Progenitor cell of endocrine pancreas (in vitro differentiated cells): ENCODE data around the gene CMTM2. TPM values are rescaled to one million over a fixed set of nuclear protein-coding genes. Genes with fewer than 3 reads are reported as not detected.

ENCODE experiments used
- DNase-seq: peaks from one replicate; pipeline ENCODE4 v3.0.0; 2021; ENCODE audit warnings: low spot score; ENCODE audit not compliant: unreplicated experiment
- H3K27ac Mint-ChIP-seq: 2 replicates; pipeline ENCODE4 v1.8.0; 2021; ENCODE audit warnings: mild to moderate bottlenecking, moderate library complexity, mixed read lengths
- H3K27me3 Mint-ChIP-seq: 2 replicates; pipeline ENCODE4 v1.8.0; 2021; ENCODE audit warnings: mixed read lengths
- H3K36me3 Mint-ChIP-seq: 2 replicates; pipeline ENCODE4 v1.8.0; 2022; ENCODE audit warnings: mixed read lengths; ENCODE audit not compliant: insufficient read depth
- H3K4me1 Mint-ChIP-seq: 2 replicates; pipeline ENCODE4 v1.8.0; 2021; ENCODE audit warnings: low read depth, mixed read lengths
- H3K4me3 Mint-ChIP-seq: 2 replicates; pipeline ENCODE4 v1.8.0; 2021; ENCODE audit warnings: low read depth, mild to moderate bottlenecking, moderate library complexity, mixed read lengths
- H3K9me3 Mint-ChIP-seq: 2 replicates; pipeline ENCODE4 v1.8.0; 2021; ENCODE audit warnings: low read depth, mixed read lengths
- total RNA-seq: library from RNA; stranded (reverse); gene quantifications from 2 replicates; pipeline ENCODE4 v1.2.1, GENCODE V29; 2021
- TF ChIP-seq, protein P1 (sequence below): fragments of 200-600 bp; sonication (generic); IDR thresholded peaks from one replicate; pipeline ENCODE4 v1.5.0; 2021; ENCODE audit warnings: antibody characterized with exemption, mild to moderate bottlenecking; ENCODE audit not compliant: unreplicated experiment

Gene CMTM2
- total RNA-seq, 1 donor from 2014 or later = not detected

GRCh38 chr16:66569131-66569530 is 10.1 kb upstream of the CMTM2 start:
- Mint-ChIP-seq H3K27me3 (no peaks in the 10 kb centered on the region), H3K27ac (no peak overlapping the region), H3K4me3 (no peak overlapping the region), H3K9me3 (no peaks in the 10 kb centered on the region), H3K4me1 (no peaks in the 10 kb centered on the region), H3K36me3 (peaks cover 7% of the 10 kb centered on the region)
- DNase-seq = no peak
- TF ChIP-seq, protein P1, sequence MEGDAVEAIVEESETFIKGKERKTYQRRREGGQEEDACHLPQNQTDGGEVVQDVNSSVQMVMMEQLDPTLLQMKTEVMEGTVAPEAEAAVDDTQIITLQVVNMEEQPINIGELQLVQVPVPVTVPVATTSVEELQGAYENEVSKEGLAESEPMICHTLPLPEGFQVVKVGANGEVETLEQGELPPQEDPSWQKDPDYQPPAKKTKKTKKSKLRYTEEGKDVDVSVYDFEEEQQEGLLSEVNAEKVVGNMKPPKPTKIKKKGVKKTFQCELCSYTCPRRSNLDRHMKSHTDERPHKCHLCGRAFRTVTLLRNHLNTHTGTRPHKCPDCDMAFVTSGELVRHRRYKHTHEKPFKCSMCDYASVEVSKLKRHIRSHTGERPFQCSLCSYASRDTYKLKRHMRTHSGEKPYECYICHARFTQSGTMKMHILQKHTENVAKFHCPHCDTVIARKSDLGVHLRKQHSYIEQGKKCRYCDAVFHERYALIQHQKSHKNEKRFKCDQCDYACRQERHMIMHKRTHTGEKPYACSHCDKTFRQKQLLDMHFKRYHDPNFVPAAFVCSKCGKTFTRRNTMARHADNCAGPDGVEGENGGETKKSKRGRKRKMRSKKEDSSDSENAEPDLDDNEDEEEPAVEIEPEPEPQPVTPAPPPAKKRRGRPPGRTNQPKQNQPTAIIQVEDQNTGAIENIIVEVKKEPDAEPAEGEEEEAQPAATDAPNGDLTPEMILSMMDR = no peak

DNA sequence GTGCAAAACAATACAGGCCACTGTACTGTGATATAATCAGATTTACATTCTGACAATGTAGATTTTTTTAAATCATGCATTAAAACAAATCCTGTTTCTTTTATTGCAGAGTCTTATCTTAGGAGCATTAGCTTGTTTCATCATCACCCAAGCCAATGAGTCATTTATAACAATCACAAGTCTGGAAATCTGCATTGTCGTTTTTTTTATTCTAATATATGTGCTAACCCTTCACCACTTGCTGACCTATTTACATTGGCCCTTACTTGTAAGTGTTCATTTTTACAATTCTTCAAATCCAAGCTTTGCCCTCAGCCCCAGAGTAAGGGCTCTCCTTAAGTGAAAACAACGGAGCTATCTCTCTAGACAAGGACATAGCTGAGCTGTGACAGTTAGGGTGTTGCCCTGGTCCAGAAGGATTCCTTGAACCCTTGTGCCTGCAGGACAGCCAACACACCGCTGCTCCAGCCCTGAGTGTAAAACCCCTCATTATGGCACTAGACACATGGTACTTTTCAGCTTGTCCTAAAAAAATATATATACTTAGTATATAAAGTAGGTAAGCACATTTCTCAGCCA is 9.3 kb upstream of the CMTM2 start:
- TF ChIP-seq, protein P1 = no peak
- Mint-ChIP-seq H3K27me3 (no peaks in the 10 kb centered on the region), H3K36me3 (peaks cover 7% of the 10 kb centered on the region), H3K9me3 (no peaks in the 10 kb centered on the region), H3K4me3 (no peak overlapping the region), H3K27ac (no peak overlapping the region), H3K4me1 (no peaks in the 10 kb centered on the region)
- DNase-seq = no peak

DNA sequence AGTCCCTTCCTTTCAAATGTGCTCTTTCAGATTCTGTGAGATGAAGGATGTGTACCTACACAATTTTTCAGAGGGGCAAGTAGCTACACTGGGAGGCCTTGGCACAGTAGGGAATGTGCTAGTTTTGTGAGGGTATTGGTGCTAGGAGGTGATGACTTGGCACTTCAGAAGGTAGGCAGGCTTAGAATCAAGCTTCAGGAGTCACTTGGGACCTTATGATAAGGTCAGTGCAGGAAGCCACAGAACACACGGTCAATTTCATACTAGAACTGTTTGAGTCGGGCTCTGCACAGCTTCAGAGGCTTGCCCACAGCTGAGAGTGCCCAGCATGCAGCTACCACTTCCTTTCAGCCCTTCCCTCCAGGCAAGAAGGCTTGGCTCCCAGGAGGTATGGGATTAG is 6.9 kb upstream of the CMTM2 start:
- Mint-ChIP-seq H3K4me1 (no peaks in the 10 kb centered on the region), H3K27ac (no peak overlapping the region), H3K27me3 (peaks cover 5% of the 10 kb centered on the region), H3K9me3 (no peaks in the 10 kb centered on the region), H3K36me3 (peaks cover 2% of the 10 kb centered on the region), H3K4me3 (no peak overlapping the region)
- TF ChIP-seq, protein P1 = no peak
- no peak for DNase-seq

GRCh38 chr16:66574081-66574480 is 5.2 kb upstream of the CMTM2 start:
- no peaks in the 10 kb centered on the region for H3K9me3 Mint-ChIP-seq
- TF ChIP-seq, protein P1 = no peak
- no peak for DNase-seq
- H3K27me3 Mint-ChIP-seq = peaks cover 19% of the 10 kb centered on the region
- H3K4me3 Mint-ChIP-seq = no peak overlapping the region
- no peak overlapping the region for H3K27ac Mint-ChIP-seq
- no peaks in the 10 kb centered on the region for H3K36me3 Mint-ChIP-seq
- H3K4me1 Mint-ChIP-seq = no peaks in the 10 kb centered on the region

DNA sequence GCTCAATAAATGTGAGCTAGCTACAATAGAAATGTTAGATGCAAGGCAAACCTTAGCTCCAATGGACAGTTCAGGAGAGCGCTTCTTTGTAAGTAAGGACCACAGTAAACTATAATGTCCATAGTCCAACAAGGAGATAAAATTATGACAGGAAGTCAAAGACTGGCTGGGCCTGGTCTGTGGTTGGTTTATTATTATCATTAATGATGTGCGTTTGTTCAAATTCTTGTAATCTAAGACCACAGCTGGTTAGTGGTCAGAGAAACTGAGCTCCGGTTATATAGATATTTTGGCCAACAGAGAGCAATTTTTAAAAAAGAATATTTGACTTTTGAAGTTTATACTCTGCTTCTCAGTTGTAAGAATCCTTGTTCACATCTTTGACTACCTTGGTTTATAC is 4.7 kb upstream of the CMTM2 start:
- Mint-ChIP-seq H3K36me3 (no peaks in the 10 kb centered on the region), H3K4me3 (no peak overlapping the region), H3K4me1 (no peaks in the 10 kb centered on the region), H3K27ac (no peak overlapping the region), H3K27me3 (peaks cover 22% of the 10 kb centered on the region), H3K9me3 (no peaks in the 10 kb centered on the region)
- TF ChIP-seq, protein P1 = no peak
- no peak for DNase-seq
